RWPE1 (cell line): Measurements from ENCODE around the gene NKX1-1.

ENCODE experiments used
- CTCF ChIA-PET: fragments of 350-600 bp; sonication (Branson Sonifier 250); formaldehyde crosslinking; extraction: SDS; loops from one replicate; lab custom pipeline; 2021; lab: Yijun Ruan, JAX
- POLR2A ChIA-PET: fragments of 400-600 bp; formaldehyde crosslinking; extraction: SDS; loops from one replicate; lab custom pipeline; 2020; ENCODE audit warnings: antibody characterized with exemption; ENCODE audit not compliant: low non-redundant PET; lab: Yijun Ruan, JAX
- DNase-seq: peaks from one replicate; pipeline ENCODE4 v3.0.0; 2012; ENCODE audit warnings: low spot score
- H3K27ac ChIP-seq: fragments of 450-650 bp; 2 replicates; pipeline ENCODE4 v1.5.1; 2017
- CTCF ChIP-seq: fragments of 450-650 bp; conservative IDR thresholded peaks from 2 replicates; pipeline ENCODE4 v1.5.1; 2017; ENCODE audit warnings: low read depth, mild to moderate bottlenecking

Gene NKX1-1

GRCh38 chr4:1381944-1382541 lies 24.2 kb downstream of the NKX1-1 start:
- DNase-seq: no peak
- ChIA-PET CTCF (no interaction called here), POLR2A (no interaction called here)
- H3K27ac ChIP-seq: no peak overlapping the region
- no peak for TF ChIP-seq CTCF

- CTCF ChIA-PET: interaction anchor here (0.7 kb wide), 1 partner anchor 168 kb away, joined by 3 read pairs; no protein-coding TSS in a partner anchor
- POLR2A ChIA-PET: no interaction called here
- DNase-seq: no peak
- no peak overlapping the region for H3K27ac ChIP-seq
- no peak for TF ChIP-seq CTCF
These were observed 25.0 kb downstream of the NKX1-1 start for GRCh38 chr4:1381181-1381621.

GRCh38 chr4:1380368-1381151 lies 25.7 kb downstream of the NKX1-1 start:
- no peak overlapping the region for H3K27ac ChIP-seq
- TF ChIP-seq CTCF: no peak
- ChIA-PET CTCF (interaction anchor here (0.7 kb wide), 1 partner anchor 169 kb away, joined by 3 read pairs; no protein-coding TSS in a partner anchor), POLR2A (no interaction called here)
- no peak for DNase-seq

GRCh38 chr4:1379801-1380331 lies 26.4 kb downstream of the NKX1-1 start:
- POLR2A ChIA-PET: no interaction called here
- no peak for TF ChIP-seq CTCF
- no peak overlapping the region for H3K27ac ChIP-seq
- DNase-seq: no peak
- CTCF ChIA-PET: no interaction called here

- CTCF ChIA-PET: no interaction called here
These were observed 26.9 kb downstream of the NKX1-1 start for GRCh38 chr4:1379351-1379781.

More at GRCh38 chr4:1379351-1379781, 26.9 kb downstream of the NKX1-1 start:
- POLR2A ChIA-PET: no interaction called here
- no peak for TF ChIP-seq CTCF
- no peak overlapping the region for H3K27ac ChIP-seq
- DNase-seq: no peak
